Measurements from ENCODE around the gene USB1.
A peak's percentile ranks its signal among the peaks of the same experiment; 100 is the strongest.

Gene USB1

DNA sequence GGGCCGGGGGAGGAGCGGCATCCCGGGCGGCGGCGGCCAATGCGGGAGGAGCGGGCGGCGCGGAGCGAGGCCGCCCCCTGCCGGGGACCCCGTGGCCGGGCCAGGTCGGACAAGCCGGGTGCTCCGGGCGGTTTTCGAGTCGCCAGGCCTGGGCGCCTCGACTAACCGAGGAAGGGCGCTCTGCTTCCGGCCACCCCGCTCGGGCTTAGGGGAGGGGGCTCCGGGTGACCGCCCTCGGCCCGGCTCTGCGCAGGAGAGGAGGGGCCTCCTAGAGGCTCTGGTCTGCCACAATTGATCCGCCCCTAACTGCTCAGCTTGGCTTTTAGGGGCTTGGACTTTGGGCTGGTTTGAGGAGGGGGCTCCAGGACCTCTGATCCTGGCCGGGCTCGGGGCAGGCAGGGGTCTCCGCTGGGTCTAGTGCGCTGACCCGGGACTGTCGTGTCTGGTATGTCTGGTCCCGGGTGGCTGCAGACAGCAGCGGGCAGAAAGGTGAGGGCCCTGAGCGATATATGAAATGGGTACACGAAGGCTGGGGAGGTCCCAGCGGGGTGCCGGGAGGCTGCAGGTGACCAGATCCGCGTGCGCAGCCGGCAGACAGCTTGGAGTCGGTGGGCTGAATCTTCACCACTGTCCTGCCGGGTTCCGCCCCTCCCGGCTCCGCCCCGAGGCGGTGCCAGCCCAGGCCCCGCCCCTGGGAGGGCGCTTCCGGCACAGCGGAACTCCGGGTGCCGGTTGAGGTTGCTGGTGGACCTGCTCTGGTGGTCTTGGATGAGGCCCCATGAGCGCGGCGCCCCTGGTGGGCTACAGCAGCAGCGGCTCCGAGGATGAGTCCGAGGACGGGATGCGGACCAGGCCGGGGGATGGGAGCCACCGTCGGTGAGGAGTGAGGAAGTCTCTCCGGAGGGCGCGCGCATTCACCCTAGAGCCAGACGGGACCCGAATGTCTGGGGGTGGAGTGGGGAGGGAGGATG is at the start of gene USB1:
Gene USB1 (plus strand): TSS at position 702 of the 971 bp plus-strand sequence. CDS start 77 bp downstream, at position 779.
- peak; percentile 77 for DNase-seq

GRCh38 chr16:57952909-57953308 is 48.3 kb upstream of the USB1 start:
- DNase-seq = no peak

- no peak for DNase-seq
Measured at GRCh38 chr16:57953857-57954256, 47.4 kb upstream of the USB1 start.

DNA sequence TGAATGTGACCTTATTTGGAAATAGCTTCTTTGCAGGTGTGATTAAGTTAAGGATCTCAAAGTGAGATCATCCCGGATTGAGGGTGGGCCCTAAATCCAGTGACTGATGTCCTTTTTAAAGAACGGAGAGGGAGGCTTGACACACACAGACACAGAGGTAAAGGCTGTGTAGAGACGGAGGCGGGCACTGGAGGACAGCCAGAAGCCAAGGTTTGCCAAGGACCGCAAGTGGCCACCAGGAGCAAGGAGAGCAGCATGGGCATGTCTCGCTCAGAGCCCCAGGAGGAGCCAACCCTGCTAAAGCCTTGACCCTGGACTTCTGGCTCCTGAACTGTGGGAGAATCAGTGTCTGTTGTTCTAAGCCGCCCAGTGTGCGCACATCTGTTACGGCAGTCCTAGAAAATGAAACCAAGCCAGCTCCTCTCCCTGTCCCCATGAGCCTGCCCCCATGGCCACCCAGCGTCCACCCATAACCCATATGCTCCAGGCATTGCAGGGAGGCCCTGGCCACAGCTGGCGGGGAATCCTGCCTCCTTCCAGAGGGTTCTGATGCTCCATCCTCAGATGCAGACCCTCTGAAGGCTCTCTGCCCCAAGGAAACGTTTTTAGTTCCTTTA is 45.5 kb upstream of the USB1 start:
- DNase-seq = no peak

DNA sequence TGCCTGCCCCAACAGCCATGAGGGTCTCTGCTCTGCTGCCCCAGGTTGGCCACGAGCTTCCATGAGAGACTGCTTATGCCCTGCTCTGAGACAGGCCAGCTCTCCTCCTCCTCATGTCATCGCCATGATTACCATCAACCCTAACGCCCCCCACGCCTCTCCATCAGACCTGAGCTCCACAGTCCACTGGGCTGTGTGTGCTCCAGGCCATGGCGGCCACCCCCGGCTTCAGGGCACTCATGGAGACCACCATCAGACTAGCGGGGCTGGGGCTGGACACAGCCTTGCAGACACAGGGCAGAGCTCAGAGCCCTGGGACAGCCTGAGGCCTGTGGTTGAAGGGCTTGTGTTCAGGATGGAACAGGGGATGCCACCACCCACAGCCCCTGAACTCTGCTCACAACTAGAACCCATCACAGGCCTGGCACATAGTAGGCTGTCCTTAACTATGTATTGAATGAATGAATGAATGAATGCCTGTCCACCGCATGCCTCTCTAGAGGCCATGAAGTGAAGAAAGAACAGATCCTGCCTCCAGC is 44.9 kb upstream of the USB1 start:
- no peak for DNase-seq

GRCh38 chr16:57956924-57957672 is 44.1 kb upstream of the USB1 start:
- no peak for DNase-seq

DNA sequence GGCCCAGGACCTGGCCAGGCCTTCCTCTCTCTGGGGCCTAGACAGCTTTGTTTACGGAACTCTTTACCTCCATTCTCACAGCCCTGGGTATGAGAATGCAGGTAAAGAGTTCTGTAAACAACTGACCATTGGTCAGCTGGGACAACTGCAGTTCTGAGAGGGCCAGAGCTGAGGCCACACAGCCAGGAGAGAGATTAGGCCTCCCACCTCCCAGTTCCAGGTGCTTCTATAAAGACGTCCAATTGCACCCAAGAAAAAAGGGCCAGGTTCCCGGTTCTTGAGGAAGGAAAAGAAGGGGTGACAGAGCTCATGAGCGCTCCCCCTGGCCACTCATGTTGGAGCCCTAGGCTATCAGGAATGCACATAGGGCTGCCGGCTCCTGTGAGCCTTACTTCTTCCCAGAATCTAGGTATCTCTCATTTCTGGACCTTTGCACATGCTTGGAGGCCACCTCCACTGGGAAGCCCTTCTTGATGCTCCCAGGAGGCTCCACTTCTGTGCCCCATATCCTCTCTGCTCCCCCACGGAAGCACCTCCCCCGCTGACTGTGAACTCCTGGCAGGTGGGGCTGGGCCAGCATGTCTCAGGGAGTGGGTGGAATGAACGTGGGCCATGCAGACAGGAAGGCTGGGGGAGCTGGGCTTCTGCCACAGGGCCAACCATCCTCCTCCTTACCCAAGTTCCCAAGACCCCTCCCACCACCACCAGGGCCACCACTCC is 43.4 kb upstream of the USB1 start:
- no peak for DNase-seq

- no peak for DNase-seq
Measured at GRCh38 chr16:57958544-57958943, 42.7 kb upstream of the USB1 start.

- DNase-seq = no peak
Measured at GRCh38 chr16:57959121-57959520, 42.1 kb upstream of the USB1 start.

- DNase-seq = no peak
Measured at GRCh38 chr16:57959804-57960203, 41.4 kb upstream of the USB1 start.

- no peak for DNase-seq
Measured at GRCh38 chr16:57960310-57960709, 40.9 kb upstream of the USB1 start.

GRCh38 chr16:57960826-57961472 is 40.3 kb upstream of the USB1 start:
- DNase-seq = no peak

GRCh38 chr16:57961538-57961937 is 39.7 kb upstream of the USB1 start:
- no peak for DNase-seq

DNA sequence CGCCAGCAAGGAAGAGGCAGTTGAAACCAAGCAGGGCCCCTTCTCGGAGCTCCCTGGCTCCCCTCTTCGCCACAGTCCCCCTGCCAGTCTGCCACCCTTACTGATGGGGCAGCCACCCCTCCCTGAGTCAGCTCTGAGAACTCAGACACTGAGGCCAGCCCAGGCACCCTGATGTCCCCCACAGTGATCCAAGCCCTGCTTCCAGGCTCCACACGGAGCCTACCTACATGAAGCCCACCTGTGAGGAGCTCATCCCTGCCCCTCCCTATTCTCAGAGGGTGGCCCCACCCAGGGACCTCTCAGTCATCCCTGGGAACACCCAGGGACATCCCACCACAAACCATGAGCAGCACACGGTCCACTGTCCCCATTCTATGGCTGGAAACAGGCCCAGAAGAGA is 39.2 kb upstream of the USB1 start:
- DNase-seq = no peak

- DNase-seq = no peak
Measured at GRCh38 chr16:57962756-57963155, 38.5 kb upstream of the USB1 start.

DNA sequence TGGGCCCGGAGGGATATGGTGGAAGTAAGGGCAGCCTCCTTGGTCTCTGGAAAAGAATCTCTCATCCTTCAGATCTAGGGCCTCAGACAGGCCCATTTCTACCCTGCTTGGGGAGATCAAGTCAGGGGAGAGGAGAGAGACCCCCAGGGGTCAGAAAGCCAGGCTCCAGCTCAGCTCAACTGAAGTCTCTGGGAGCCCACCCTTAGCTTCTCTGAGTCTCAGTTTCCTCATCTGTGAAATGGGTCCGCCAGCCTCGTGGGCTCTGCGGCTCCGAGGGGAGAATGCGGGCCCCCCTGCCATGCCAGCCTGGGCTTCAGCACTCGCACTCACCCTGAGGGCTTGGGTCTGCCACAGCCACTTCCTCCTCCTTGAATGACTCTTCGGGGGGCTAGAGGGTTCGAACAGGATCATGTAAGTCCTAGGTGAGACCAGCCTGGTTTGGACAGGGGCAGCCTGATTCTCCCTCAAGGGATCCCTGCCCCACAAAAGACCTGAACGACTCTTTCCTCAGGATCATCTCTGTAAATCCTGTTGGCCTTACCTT is 37.0 kb upstream of the USB1 start:
- no peak for DNase-seq

DNA sequence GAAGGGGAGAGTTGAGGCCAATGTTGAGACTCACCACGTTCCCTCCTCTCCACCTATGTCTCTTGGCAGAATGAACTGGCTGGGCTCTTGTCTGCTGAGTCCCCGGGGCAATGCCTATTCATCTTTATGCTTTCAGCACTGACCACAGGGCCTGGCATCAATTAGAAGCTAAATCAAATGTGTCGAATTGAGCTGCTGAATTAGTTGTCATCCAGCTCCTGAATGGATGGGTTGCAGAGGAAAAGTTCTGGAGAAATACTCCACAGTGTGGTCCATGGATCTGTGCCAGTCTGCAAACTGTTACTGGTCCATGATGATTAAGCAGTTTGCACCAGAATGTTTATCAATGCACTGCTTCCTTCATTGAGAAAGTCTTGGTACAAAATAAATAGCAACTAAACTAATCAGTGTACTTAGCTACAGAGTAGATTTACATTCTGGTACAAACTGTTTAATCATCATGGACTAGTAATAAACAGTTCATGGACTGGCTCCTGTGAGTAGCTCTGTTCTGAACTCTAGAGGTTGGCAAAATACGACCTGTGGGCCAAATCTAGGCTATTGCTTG is 34.9 kb upstream of the USB1 start:
- no peak for DNase-seq

DNA sequence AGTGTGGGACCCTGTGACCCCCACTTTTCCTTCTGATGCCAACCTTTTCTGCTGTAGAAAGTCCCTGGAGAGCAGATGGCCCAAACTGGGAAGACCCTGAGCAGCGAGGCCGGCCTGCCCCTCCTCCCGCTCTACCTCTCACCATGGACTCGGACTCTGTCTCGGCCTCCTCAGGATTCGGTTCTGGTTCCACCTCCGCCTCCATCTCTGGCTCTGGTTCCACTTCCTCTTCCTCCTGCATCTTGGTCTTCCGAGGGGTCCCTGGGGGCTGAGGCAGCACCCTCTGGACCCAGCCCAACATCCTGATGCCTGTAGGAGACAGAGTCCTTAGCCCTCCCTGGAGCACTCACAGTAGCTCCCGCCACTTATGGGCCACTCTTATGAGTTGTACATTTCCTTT is 34.2 kb upstream of the USB1 start:
- DNase-seq = no peak

DNA sequence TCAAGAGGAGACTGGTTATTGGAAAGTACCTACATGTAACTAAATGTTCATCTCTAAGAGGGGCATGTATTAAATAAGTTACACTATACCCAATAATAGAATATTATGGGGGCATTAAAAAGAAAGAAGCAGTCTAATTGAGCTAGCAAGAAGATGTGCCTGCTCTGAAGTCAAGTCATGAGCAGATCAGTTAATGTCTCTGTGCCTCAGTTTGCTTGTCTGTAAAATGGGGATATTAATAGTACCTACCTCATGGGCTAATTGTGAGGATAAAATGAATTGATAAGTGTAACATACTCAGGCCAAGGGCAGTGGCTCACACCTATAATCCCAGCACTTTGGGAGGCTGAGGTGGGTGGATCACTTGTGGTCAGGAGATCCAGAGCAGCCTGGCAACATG is 33.3 kb upstream of the USB1 start:
- no peak for DNase-seq

DNA sequence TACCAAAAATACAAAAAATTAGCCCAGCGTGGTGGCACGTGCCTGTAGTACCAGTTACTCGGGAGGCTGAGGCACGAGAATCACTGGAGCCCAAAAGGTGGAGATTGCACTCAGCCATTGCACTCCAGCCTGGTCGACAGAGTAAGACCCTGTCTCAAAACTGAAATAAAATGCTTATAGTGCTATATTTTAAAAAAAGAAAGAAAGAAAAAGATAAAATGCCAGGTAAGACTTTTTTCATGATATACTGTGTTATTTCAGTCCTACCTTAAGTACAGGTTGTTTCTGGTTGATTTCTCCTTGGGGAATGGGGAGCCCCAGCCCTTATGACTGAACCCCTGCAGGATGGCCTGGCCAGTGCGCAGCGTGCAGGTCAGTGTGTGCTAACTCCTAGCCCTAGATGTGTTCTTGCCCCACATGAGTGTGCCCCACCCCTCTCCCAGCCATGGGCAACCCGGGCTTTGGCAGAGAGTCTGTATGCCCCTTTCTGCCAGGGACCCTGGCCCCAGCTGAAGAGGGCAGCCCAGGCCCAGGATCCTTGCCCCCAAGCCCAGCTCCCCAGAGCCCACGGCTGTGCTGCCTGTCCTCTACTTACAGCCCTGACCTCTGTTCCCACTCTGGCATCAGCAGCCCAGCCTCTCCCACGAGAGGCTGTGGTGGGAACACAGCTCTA is 31.6 kb upstream of the USB1 start:
- no peak for DNase-seq

DNA sequence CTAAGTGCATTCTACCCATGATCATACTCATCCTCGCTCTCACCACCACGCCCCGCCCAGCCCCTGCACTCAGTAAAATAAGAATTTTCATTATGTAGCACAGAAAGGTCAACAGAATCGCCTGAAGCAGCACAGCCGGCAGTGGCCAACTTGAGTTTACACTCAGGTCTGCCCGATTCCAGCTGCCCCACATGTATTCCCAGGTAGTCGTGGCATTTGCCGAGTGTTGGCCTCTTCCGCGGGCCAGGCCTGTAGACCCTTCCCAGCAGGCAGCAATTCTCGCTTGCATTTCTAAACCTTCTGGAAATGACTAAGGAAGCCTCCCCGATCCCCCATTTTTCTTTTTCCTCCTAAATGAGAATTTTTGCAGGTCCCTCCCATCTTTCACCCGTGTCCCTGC is 30.9 kb upstream of the USB1 start:
- DNase-seq = no peak
